T-helper 2 cell (primary cell): ENCODE measurements around the gene MACROD2.

Experiments
- DNase-seq, 5 experiments: peaks; one replicate each; pipeline versions ENCODE4 v3.0.0 to v3.0.0-alpha.2; 2012 to 2022

MACROD2 gene

GRCh38 chr20:14488756-14489479 lies 493.6 kb downstream of the MACROD2 start:
- no peak for DNase-seq

DNA sequence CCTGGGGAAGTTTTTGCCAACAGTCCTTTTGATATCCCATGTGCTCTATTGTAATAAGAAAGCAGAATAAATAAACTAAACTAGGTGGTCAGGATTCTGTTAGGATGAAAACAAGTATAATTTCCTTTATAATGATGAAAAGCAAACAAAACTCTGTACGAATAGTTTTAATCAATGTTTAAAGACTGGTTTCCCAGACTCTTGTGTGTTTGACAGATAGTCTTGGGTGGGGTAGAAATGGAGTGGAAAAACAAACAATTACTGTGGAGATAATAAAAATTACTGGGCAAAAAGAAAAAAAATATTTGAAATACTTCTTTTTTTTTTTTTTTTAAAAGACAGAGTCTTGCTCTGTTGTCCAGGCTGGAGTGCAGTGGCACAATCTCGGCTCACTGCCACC lies 494.2 kb downstream of the MACROD2 start:
- no peak for DNase-seq

DNA sequence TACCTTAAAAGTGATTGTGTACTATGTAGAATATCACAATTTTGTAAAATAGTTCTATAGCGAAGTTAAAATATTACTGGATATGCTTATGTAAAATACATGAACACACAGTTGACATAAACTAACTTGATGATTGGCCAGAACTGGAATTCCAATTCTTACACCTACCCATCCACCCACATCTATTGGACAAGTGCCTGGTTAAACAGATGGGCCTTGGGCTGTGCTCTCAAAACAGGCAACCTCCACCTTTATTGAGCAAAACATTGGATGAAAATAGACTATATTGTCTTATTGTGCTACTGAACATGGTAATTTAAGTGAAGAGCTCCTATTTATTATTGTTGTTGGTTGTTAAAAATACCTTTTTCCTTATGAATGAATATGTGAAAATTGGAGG lies 496.1 kb downstream of the MACROD2 start:
- DNase-seq = no peak

DNA sequence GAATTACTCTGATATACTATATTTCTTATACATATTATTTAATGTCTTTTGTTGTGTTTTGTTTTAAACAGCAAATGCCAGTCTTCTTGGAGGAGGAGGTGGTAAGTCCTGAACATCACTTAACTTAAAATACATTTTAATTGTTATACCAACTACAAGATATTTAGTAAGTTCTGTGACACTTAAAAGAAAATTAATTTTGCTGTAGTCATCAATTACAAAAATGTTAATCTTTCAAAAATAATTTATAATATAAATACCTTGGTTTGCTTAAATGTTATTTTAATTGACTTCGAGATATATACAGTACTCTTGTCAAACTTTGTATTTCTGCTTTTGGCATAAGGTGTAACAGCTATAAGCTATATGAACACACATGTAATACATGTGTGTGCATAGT lies 498.1 kb downstream of the MACROD2 start:
- DNase-seq = no peak

DNA sequence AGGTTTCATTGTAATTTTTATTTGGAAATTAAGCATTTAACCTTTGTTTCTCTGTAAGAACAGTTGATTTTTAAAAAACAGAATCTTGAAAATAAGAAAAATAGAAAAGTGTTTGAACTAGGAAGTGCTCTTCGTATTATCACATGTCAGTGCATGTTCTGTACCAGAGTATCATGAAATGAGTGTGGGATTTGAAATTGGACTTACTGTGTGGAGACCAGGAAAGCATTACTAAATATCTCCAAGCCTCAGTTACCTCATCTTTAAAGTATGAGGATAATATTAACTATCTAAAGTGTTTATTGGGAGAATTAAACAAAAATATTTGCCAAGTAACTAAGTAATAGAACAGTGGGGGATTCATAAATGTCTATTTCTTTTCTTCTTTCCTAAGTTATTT lies 499.0 kb downstream of the MACROD2 start:
- DNase-seq = no peak

DNA sequence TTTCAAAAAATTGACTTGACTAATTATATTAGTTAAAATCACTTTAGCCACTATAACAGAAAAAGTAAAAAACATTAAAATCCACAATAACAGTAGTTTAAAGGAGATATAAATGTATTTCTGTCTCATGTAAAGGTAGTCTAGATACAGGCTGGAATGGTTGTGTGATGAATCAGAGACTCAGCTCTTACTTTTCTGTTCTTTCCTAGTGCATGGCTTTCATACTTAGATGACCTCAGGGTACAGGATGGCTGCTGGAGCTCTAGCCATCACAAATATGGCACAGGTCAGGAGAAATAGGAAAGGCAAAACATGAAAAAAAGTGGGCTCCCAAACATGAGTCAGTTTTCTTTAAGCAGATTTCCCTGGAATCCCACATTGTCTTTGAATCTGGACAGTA lies 499.8 kb downstream of the MACROD2 start:
- DNase-seq = no peak

DNA sequence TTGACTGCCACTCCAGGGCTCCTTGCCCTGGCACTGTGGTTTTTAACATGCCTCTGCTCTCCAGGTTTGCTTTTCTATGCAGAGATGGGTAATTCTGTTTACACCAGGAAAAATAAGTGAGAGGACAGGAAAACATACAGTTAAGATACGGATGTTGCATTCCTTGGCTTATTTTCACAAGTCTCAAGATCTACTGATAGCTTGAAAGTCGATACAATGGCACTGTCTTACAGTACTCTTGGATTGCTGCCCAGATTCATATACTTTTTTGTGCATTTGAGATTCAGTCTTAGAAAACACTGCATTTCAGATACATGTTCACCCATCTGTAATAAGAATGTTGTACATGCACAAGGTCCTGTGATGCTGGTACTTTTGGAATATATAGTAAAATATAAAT lies 501.7 kb downstream of the MACROD2 start:
- no peak for DNase-seq

DNA sequence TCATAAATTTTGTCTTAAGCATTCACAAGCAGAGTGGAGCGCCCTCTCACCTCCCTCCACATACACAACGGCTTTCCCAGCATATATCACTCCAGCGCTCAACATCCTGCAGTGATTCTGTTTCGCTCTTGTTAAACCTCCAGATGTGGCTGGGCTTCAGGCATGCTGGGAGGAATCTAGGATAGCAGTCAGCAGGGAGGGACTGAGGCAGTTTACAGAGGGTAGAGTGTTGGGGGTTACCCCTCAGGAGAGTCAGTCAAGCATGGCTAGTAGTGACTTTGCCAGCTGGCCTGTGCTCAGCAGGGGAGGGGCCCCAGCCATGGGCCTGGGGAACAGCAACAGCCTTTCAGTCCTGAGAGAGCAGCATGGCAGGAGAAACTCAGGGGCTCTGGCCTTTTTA lies 503.5 kb downstream of the MACROD2 start:
- DNase-seq = no peak

DNA sequence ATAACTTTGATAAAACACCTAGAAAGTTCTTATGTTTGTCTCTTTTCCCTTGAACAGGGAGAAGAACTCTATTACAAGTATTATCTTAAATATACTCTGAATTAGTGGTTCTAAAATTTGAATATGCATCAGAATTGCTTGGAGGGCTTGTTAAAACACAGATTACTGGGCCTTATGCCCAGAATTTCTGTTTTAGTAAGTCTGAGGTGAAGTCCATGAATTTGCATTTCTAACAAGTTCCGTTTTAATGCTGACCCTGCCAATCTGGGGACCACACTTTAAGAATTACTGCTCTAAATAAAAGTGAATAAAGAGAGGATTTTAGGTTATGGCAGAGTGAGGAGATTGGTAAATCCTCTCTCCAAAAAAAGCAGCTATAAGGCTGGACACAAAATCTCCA lies 510.2 kb downstream of the MACROD2 start:
- DNase-seq = no peak

GRCh38 chr20:14507711-14508110 lies 512.4 kb downstream of the MACROD2 start:
- no peak for DNase-seq

DNA sequence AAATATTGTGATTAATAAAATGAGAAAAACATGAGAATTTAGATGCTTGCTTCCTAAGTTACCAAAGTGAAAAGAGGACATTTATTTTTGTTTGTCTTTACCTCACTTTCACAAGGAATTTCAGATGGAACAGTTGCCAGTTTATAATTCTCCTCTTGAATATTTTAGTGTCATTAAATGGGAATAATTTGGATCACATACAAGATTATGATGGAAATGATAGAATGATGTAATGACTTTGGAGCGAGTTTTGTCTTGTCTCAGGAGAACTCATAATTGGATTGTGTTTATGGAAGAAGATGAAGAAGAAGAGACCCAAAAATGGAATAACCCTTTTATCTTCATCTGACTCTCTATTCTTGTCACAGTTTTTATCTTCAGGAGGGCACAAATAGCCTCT lies 515.0 kb downstream of the MACROD2 start:
- DNase-seq = no peak

- DNase-seq = no peak
Measured at GRCh38 chr20:14512839-14513238, 517.5 kb downstream of the MACROD2 start.

DNA sequence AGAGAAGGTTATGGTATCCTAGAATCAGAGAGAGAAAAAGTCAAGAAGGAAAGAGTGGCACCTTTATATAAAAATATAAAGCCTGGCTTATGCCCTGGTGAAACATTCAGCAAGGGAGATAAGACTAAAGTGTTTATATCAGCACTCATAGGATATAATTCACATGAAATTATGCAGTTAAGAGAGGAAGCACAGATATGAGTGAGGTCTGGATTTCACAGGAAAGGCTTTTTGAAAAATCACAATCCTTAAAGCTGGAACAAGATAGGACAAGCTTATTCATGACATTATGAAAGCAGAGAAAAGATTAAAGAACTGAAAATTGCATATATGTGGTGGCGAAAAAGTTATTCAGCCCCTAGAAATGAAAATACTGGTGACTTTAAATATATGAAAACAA lies 523.3 kb downstream of the MACROD2 start:
- no peak for DNase-seq

- DNase-seq = no peak
Measured at GRCh38 chr20:14521016-14521415, 525.7 kb downstream of the MACROD2 start.

GRCh38 chr20:14521436-14521835 lies 526.1 kb downstream of the MACROD2 start:
- no peak for DNase-seq

DNA sequence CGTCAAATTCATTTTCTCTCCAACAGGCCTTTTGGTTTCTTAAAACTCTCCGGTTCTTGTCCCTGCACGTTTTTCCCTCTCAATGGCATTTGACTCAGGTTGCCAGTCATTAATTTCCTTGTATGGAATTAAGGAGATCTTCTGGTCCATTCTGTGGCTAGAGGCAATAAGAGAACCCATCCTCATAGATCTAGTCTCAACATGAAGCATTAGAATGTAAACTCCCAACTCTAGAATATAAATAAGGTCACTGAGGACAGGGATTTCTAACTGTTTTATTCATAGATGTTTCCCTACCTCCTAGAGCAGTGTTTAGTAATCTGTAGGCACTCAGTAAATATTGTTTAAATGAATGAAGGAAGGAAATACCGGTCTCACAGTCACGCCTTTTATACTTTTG lies 527.3 kb downstream of the MACROD2 start:
- DNase-seq = no peak

DNA sequence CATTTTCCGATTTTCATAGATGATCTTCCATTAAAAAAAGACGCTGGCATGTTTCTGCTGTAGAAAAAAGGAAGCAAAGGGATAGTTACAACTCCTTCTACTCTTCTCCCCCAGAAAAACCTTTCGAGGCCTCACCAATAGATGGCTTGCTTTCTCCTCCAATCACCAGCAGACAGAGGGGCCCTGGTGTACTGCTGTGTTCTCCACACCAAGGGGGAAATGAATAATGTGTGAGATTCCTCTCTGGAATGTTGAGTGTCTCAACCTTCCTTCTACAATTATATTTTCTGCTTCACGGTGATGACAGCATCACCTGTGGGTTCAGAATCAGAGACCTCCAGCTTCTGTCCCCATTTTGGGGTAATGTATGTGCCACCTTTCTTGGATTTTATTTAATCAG lies 527.8 kb downstream of the MACROD2 start:
- no peak for DNase-seq

DNA sequence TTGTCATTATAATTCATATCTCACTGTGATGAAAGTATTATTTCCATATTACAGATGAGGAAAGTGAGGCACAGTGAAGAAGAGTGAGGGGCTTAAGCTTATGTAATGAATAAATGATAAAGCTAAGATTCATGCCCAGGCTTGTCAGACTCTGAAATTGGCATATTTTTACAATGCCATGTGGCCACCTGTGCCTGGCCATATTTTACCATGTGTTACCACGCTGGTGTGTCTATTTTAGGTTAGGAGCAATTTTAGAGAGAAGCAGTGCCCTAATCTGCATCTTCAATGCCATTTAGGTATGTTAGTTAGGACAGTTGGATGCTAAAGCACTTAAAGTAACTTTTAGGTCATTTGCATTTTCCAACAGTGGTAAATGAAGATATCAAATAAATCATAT lies 530.1 kb downstream of the MACROD2 start:
- no peak for DNase-seq

DNA sequence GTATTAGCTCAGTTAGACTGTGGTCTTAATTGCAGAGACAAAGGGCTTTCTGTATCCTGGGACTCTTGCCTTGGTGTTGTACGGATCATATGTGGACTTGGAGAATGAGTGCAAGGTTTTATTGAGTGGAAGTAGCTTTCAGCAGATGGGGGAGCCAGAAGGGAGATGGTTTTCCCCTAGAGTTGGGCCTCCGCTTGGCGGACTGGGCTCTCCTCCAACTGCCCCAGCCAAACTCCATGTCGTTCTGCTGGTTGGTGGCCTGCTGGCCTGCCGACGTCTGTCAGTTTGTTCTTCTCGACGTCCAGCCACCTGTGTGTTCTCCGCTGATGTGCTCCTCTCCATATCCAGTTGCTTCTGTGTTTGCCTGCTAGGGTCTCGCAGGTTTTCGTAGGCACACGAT lies 531.6 kb downstream of the MACROD2 start:
- DNase-seq = no peak

- DNase-seq = no peak
Measured at GRCh38 chr20:14531786-14532185, 536.5 kb downstream of the MACROD2 start.

DNA sequence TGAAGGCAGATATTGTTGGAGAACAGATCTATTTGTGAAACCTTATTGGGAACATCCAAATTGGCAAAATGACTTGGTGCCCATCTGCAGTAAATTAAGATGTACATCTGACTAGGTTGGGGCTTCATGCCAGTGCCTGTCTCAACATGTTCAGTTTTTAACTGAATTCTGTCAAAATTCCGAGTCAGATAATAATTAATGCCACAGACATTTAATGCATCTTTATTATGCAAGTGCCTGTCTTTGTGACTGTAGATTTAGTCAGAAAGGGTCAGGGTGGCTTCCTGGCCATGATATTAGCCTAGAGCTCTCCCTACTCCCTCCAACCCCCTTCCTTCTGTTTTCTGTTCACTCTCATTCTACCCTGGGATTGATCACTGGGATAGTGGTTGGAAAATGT lies 541.4 kb downstream of the MACROD2 start:
- no peak for DNase-seq

DNA sequence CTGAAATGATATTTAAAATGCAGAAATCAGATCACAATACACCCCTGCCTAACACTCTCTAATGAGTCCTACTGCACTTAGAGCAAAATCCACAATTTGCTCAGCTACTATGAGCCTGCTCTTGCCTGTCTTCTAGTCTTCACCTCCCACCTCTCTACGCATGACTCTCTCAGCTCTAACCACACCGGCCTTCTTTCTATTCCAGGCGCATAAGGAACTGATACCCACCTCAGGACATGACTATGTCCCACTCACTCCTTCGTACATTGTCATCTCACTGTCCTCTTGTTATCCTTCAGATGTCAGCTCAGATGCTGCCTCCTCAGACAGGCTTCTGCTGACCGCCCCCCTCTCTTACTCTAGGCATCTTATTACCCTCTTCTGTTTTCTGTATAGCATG lies 543.1 kb downstream of the MACROD2 start:
- no peak for DNase-seq

GRCh38 chr20:14543040-14543439 lies 547.7 kb downstream of the MACROD2 start:
- no peak for DNase-seq

DNA sequence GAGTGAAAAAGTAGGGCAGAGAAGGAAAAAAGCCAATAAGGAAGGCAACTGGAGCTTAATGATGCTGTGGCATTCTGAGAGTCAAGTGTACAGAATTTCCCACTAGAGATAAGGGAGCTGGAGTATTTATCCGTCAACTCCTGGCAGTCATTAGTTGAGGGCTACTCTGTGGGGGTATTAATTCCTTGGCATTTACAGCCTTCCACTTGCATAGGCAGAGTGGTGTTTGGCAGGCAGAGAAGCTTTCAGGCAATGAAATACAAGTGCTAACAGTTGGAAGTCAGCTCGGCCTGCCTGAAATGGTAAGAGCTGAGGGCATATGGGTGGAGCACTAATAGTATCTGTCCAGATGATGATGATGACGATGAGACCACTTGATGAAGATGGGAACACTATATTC lies 549.4 kb downstream of the MACROD2 start:
- DNase-seq = no peak

- no peak for DNase-seq
Measured at GRCh38 chr20:14550655-14551054, 555.3 kb downstream of the MACROD2 start.
